Trophoblast cell (in vitro differentiated cells and primary cell): ENCODE measurements around the gene TRAPPC12.

Experiments used
- DNase-seq, 2 donors: peaks; one replicate each; pipeline ENCODE4 v3.0.0-alpha.2; 2016
- H2AFZ ChIP-seq: 2 replicates; pipeline ENCODE4 v1.6.1; 2013; ENCODE audit warnings: low read length, moderate library complexity, mild to moderate bottlenecking; ENCODE audit not compliant: insufficient read depth, poor library complexity
- H2AK5ac ChIP-seq: 2 replicates; pipeline ENCODE4 v1.6.1; 2013; ENCODE audit warnings: mild to moderate bottlenecking, low read length
- H2BK120ac ChIP-seq: 2 replicates; pipeline ENCODE4 v1.6.1; 2013; ENCODE audit warnings: low read length, mild to moderate bottlenecking, moderate library complexity; ENCODE audit not compliant: insufficient read depth, poor library complexity
- H2BK12ac ChIP-seq: 2 replicates; pipeline ENCODE4 v1.6.1; 2013; ENCODE audit warnings: mild to moderate bottlenecking, low read length, moderate library complexity
- H2BK5ac ChIP-seq: 2 replicates; pipeline ENCODE4 v1.6.1; 2013; ENCODE audit warnings: low read length, low read depth, moderate library complexity, mild to moderate bottlenecking; ENCODE audit not compliant: poor library complexity
- H3K14ac ChIP-seq: 2 replicates; pipeline ENCODE4 v1.6.1; 2013; ENCODE audit warnings: mild to moderate bottlenecking, low read length
- H3K18ac ChIP-seq: 2 replicates; pipeline ENCODE4 v1.6.1; 2013; ENCODE audit warnings: mild to moderate bottlenecking, low read length
- H3K23ac ChIP-seq: 2 replicates; pipeline ENCODE4 v1.6.1; 2013; ENCODE audit warnings: low read length
- H3K27ac ChIP-seq: 2 replicates; pipeline ENCODE4 v1.5.1; 2013; ENCODE audit warnings: low read depth, mild to moderate bottlenecking, inconsistent platforms, low read length, moderate library complexity
- H3K27me3 ChIP-seq: 2 replicates; pipeline ENCODE4 v1.6.1; 2013; ENCODE audit warnings: inconsistent platforms, mild to moderate bottlenecking, low read length, moderate library complexity; ENCODE audit not compliant: insufficient read depth
- H3K36me3 ChIP-seq, 2 experiments: 1 replicate in 1 of 2; 2 replicates in 1 of 2; pipeline ENCODE4 v1.6.1; 2013; ENCODE audit warnings: low read length in 2 of 2, mild to moderate bottlenecking in 2 of 2, moderate library complexity in 1 of 2; ENCODE audit not compliant: insufficient read depth in 2 of 2, control insufficient read depth in 1 of 2
- H3K4ac ChIP-seq: 2 replicates; pipeline ENCODE4 v1.6.1; 2013; ENCODE audit warnings: low read depth, mild to moderate bottlenecking, low read length, moderate library complexity
- H3K4me1 ChIP-seq, 2 experiments: 1 replicate in 1 of 2; 2 replicates in 1 of 2; pipeline ENCODE4 v1.6.1; 2013; ENCODE audit warnings: low read length in 2 of 2, mild to moderate bottlenecking in 2 of 2, moderate library complexity in 1 of 2; ENCODE audit not compliant: insufficient read depth in 2 of 2, control insufficient read depth in 1 of 2
- H3K4me2 ChIP-seq: 2 replicates; pipeline ENCODE4 v1.6.1; 2013; ENCODE audit warnings: inconsistent platforms, mild to moderate bottlenecking, low read length, moderate library complexity
- H3K4me3 ChIP-seq: 2 replicates; pipeline ENCODE4 v1.5.1; 2013; ENCODE audit warnings: mild to moderate bottlenecking, low read depth, low read length, inconsistent platforms
- H3K79me1 ChIP-seq: one replicate; pipeline ENCODE4 v1.6.1; 2013; ENCODE audit warnings: low read length
- H3K79me2 ChIP-seq: 2 replicates; pipeline ENCODE4 v1.6.1; 2013; ENCODE audit warnings: low read length, mild to moderate bottlenecking; ENCODE audit not compliant: control insufficient read depth, insufficient read depth, poor library complexity
- H3K9ac ChIP-seq: 2 replicates; pipeline ENCODE4 v1.6.1; 2013; ENCODE audit warnings: mild to moderate bottlenecking, low read length
- H3K9me3 ChIP-seq: 2 replicates; pipeline ENCODE4 v1.6.1; 2013; ENCODE audit warnings: low read depth, mild to moderate bottlenecking, control low read depth, inconsistent platforms, low read length; ENCODE audit not compliant: insufficient read depth
- H4K12ac ChIP-seq: 2 replicates; pipeline ENCODE4 v1.6.1; 2013; ENCODE audit warnings: low read depth, mild to moderate bottlenecking, low read length, moderate library complexity
- H4K8ac ChIP-seq: 2 replicates; pipeline ENCODE4 v1.6.1; 2013; ENCODE audit warnings: low read depth, mild to moderate bottlenecking, low read length, moderate library complexity
- H4K91ac ChIP-seq: one replicate; pipeline ENCODE4 v1.6.1; 2013; ENCODE audit warnings: low read depth, mild to moderate bottlenecking, low read length, moderate library complexity
- WGBS: extraction: QIAGEN DNeasy Blood & Tissue Kit; methylation state at CpG from one replicate; pipeline ENCODE4 v1.1.7; 2013; ENCODE audit warnings: missing lambda C conversion rate; ENCODE audit not compliant: insufficient read length, insufficient coverage; ENCODE audit errors: extremely low coverage; 5-methylcytosine and 5-hydroxymethylcytosine counted together

TRAPPC12 gene

GRCh38 chr2:3434654-3435053, 55.2 kb downstream of the TRAPPC12 start:
- H3K23ac ChIP-seq: no peak overlapping the region
- DNase-seq: no peak
- H3K79me1 ChIP-seq: no peaks in the 10 kb centered on the region
- no peak overlapping the region for H3K27ac ChIP-seq
- H3K4ac ChIP-seq: no peak overlapping the region
- H2AK5ac ChIP-seq: no peak overlapping the region
- H3K79me2 ChIP-seq: no peaks in the 10 kb centered on the region
- no peak overlapping the region for H3K4me3 ChIP-seq
- no peak overlapping the region for H3K14ac ChIP-seq
- no peak overlapping the region for H2BK120ac ChIP-seq
- H2BK12ac ChIP-seq: no peak overlapping the region
- no peak overlapping the region for H4K91ac ChIP-seq
- no peaks in the 10 kb centered on the region for H3K4me1 ChIP-seq
- H2BK5ac ChIP-seq: no peak overlapping the region
- WGBS: no CpG with 5 or more reads among the region's 11 CpGs
- H3K9me3 ChIP-seq: no peaks in the 10 kb centered on the region
- H4K12ac ChIP-seq: no peak overlapping the region
- peaks cover 15 to 17% of the 10 kb centered on the region in 2 experiments for H3K36me3 ChIP-seq
- no peaks in the 10 kb centered on the region for H3K27me3 ChIP-seq
- no peak overlapping the region for H2AFZ ChIP-seq
- no peak overlapping the region for H3K4me2 ChIP-seq
- no peak overlapping the region for H4K8ac ChIP-seq
- no peak overlapping the region for H3K9ac ChIP-seq
- no peak overlapping the region for H3K18ac ChIP-seq

- Histone ChIP-seq H3K18ac (no peak overlapping the region), H3K4ac (no peak overlapping the region), H4K91ac (no peak overlapping the region), H2AFZ (no peak overlapping the region), H2BK5ac (no peak overlapping the region), H2BK120ac (no peak overlapping the region), H3K4me3 (no peak overlapping the region), H3K14ac (no peak overlapping the region), H2BK12ac (no peak overlapping the region), H3K9ac (no peak overlapping the region), H3K4me2 (no peak overlapping the region), H3K36me3 (peaks cover 15 to 17% of the 10 kb centered on the region in 2 experiments), H2AK5ac (no peak overlapping the region), H3K79me2 (no peaks in the 10 kb centered on the region), H4K12ac (no peak overlapping the region), H3K79me1 (no peaks in the 10 kb centered on the region), H3K4me1 (no peaks in the 10 kb centered on the region), H4K8ac (no peak overlapping the region), H3K23ac (no peak overlapping the region), H3K9me3 (no peaks in the 10 kb centered on the region), H3K27me3 (no peaks in the 10 kb centered on the region), H3K27ac (no peak overlapping the region)
- DNase-seq: no peak
- WGBS: no CpG with 5 or more reads among the region's 5 CpGs
Observed at GRCh38 chr2:3435445-3435844, 56.0 kb downstream of the TRAPPC12 start.

- Histone ChIP-seq H3K14ac (no peak overlapping the region), H3K9ac (no peak overlapping the region), H3K4me1 (no peaks in the 10 kb centered on the region), H2BK12ac (no peak overlapping the region), H4K8ac (no peak overlapping the region), H3K27ac (no peak overlapping the region), H2AFZ (no peak overlapping the region), H2AK5ac (no peak overlapping the region), H3K23ac (no peak overlapping the region), H3K18ac (no peak overlapping the region), H2BK120ac (no peak overlapping the region), H3K79me2 (no peaks in the 10 kb centered on the region), H4K12ac (no peak overlapping the region), H3K79me1 (no peaks in the 10 kb centered on the region), H2BK5ac (no peak overlapping the region), H3K4me3 (no peak overlapping the region), H3K27me3 (no peaks in the 10 kb centered on the region), H3K9me3 (no peaks in the 10 kb centered on the region), H4K91ac (no peak overlapping the region), H3K36me3 (peaks cover 4 to 9% of the 10 kb centered on the region in 2 experiments), H3K4me2 (no peak overlapping the region), H3K4ac (no peak overlapping the region)
- no peak for DNase-seq
- no CpG with 5 or more reads among the region's 2 CpGs for WGBS
Observed at GRCh38 chr2:3440477-3440876, 61.0 kb downstream of the TRAPPC12 start.

- Histone ChIP-seq H3K9me3 (peaks cover under 1% of the 10 kb centered on the region), H3K18ac (no peak overlapping the region), H3K27ac (no peak overlapping the region), H4K8ac (no peak overlapping the region), H3K4me1 (no peaks in the 10 kb centered on the region), H2BK120ac (no peak overlapping the region), H3K79me1 (no peaks in the 10 kb centered on the region), H3K27me3 (no peaks in the 10 kb centered on the region), H3K14ac (no peak overlapping the region), H3K36me3 (peaks cover 9 to 17% of the 10 kb centered on the region in 2 experiments), H3K23ac (no peak overlapping the region), H3K4me2 (no peak overlapping the region), H3K4ac (no peak overlapping the region), H3K4me3 (no peak overlapping the region), H4K91ac (no peak overlapping the region), H4K12ac (no peak overlapping the region), H3K9ac (no peak overlapping the region), H2BK5ac (no peak overlapping the region), H3K79me2 (no peaks in the 10 kb centered on the region), H2AFZ (no peak overlapping the region), H2BK12ac (no peak overlapping the region), H2AK5ac (no peak overlapping the region)
- DNase-seq: no peak
Observed at GRCh38 chr2:3441465-3441864, 62.0 kb downstream of the TRAPPC12 start.
